Measurements from ENCODE around the gene SDHC. TPM values are rescaled to one million over a fixed set of nuclear protein-coding genes. Genes with fewer than 3 reads are reported as not detected.

SDHC gene, protein sequence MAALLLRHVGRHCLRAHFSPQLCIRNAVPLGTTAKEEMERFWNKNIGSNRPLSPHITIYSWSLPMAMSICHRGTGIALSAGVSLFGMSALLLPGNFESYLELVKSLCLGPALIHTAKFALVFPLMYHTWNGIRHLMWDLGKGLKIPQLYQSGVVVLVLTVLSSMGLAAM
- 195 TPM for polyA plus RNA-seq (2013, experiment 1 of 2; ENCODE audit: insufficient read length)
- 208 TPM for polyA plus RNA-seq (2013, experiment 2 of 2; ENCODE audit: insufficient read length)

DNA sequence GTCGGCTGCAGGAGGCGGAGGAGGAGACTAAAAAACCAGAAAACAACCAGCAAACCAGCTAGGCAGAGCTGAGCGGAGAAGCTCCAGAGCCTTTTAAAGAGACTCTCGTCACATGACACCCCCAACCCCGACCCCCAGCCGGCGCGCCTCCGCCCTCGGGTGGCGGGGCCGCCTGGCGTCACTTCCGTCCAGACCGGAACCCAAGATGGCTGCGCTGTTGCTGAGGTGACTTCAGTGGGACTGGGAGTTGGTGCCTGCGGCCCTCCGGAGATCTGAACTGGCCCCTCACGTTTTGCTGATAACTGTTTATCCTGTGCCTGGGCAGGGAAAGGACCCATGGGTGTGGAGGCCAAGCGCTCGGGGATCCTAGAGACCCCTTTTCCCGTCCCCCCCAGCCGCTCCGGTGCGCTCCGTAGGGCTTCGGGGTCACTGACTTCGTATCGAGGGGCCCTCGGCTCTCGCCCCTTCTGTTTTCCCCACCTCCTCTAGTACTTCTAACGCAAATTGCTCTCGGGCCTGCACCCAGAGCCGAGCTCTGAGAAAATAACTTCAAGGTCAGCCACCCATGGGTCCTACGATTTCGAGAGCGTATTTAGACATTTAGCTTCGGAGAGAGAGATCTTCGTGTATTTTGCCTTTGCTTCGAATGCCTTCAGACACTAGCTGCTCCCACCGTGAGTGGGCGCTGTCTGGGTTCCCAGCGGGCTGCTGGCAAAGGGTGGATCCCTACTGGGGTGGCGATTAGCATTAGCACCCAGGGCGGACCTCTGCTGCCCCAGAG, at the start of gene SDHC:
TSS of gene SDHC (plus strand) at position 181 of the 781 bp plus-strand sequence. CDS start at position 206, 25 bp downstream.
- DNase-seq = peak; percentile 90

DNA sequence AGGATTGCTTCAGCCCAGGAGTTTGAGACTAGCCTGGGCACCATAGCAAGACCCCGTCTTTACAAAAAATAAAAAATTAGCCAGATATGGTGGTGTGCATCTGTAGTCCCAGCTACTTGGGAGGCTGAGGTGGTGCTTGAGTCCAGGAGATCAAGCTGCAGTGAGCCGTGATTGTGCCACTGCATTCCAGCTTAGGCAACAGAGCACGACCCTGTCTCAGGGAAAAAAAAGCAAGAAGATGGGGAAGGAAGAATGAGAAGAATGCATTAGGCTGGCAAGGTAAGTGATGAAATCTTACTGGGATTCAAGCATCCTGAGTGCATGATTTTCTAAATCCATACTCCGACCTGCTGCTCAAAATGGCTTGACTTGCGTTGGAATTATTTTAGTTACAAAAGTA, 48.9 kb upstream of the SDHC start:
- no peak for DNase-seq

DNA sequence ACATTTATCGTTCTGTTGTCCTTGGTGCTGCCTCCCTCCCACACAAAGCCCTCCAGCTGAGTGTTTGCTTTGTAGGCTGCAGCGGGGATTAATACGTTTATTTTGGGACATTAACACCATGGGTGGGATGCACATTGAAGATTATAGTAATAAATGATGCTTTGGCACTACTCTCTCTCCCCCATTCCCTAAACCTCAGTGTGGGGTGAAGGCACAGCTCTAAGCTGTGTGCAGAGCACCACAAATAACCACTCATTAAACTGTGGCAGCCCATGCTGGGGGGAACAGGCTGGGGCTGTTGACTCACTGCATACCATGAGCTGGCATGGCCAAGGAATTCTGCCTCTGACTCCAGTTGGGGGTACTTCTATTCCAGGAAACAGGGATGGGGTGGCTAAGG, 48.0 kb upstream of the SDHC start:
- DNase-seq = peak; percentile 10

DNA sequence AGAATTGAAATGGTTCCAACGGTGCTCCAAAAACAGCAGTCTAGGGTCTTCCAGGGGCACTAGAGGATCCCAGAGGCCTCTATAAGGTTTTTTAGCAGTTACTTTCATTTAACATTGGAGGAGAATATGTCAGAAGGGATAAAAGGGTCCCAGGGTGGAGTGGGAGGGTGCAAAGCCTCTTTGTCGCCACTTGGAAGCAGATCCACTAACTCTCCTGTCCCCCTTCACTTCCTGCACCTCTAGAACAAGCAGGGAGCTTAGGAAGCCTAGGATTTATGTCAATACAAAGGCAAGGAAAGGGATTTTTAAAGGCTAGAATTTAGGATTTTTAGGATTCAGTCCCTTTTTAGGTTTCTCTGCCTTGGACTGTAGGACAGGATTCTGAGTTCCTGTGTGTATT, 47.3 kb upstream of the SDHC start:
- no peak for DNase-seq

DNA sequence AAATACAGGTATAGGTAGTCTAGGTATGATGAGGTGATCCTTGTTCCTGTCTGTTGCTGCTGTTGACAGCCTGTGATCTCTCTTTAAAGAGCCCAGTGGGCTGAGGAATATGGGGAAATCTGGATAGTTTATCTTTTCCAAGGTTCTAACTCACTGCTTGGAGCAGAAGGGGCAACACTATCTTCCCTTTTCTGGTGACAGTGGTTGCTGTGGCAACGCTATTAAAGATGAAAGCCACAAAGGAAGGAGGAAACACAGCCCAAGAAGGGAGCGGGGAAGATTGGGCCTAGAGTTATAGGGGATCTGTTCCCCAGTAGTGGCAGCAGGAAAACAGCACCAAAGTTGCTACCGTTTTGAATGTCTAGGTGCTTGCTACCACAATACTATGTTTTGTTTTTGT, 46.9 kb upstream of the SDHC start:
- DNase-seq = no peak

DNA sequence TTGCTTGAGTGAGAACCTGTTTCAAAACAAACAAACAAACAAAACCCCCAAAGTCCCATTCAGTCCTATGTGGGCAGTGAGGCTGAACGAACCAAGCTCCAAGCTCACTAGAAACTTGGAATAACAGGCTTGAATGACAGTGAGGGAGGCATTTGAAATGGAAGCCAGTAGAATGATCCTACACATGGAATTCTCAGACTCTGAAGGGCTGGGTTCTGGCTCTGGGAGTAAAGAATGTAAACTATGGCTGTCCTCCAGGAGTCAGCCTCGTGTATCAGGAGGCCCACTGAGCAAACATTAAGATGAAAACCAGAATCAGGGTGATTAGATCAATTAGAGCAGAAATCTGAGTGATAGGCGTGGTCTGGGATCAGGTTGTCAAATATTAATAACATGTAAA, 40.8 kb upstream of the SDHC start:
- no peak for DNase-seq

DNA sequence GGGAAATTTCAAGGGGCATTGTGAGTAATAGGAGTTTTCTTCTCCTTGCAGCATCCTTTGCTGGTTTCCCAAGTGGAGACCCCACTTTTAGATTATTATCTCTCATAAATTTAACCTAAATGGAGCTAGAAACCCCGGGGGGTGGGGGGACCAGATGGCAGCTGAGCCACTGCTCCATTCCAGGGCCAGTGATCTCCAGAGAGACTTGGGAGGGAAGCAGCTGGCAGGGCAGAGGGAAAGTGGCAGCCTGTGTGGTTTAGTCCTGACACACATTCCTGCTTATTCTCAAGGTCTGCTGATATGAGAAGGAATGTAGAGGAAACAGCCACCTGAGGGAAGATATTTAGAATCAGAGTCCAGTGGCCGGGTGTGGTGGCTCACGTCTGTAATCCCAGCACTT, 39.3 kb upstream of the SDHC start:
- no peak for DNase-seq

DNA sequence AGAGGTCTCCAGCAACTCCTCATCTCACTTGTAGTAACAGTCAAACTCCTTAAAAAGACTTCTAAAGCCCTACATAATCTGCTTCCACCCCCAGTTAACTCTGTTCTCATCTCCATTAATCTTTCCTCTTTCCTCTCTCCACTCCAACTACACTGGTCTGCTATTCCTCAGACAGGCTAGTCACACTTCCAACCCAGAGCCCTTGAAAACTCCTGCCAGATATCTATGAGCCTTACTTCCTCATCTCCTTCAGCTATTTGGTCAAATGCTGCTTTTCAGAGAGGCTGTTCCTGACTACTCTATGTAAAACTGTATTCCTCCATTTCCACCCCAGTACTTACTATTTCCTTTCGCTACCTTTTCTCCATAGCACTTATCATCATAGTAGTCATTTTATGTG, 31.2 kb upstream of the SDHC start:
- DNase-seq = no peak

DNA sequence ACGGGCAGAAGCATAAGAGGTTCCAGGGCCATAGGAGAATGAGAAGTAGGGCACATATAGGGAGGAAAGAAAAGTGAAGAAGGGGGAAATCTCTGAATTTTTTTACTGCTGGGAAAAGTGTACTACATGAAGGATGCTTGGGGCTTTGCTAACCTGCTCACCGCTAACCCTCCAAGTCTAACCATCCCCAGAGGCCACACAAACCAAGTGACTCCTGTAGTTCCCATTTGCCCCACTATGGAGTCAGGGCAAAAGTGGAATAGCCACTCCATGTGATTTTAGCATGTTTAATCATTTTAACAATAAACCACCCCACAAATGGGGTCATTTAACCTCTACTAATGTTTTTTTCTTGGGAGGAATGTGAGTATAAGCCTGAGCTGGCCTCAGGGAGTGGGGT, 29.1 kb upstream of the SDHC start:
- DNase-seq = no peak

DNA sequence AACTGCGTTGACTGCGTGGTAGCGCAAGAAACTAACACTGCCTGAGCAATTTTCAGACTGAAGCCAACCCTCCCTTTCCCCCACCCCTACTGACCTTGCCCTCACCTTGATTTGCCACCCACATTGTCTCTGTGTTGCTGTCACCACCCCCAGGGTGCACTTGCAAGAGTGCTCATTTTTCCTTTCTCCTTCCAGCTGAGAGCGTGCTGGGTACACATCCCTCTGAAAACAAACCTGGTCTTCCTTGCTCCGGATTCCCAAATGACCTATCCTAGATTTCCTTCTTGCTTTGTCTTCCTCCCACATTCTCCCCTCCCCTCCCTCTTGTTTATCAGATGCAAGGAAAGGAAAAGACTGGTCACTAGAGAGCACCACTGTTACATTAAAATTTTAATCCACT, 28.7 kb upstream of the SDHC start:
- DNase-seq = no peak

DNA sequence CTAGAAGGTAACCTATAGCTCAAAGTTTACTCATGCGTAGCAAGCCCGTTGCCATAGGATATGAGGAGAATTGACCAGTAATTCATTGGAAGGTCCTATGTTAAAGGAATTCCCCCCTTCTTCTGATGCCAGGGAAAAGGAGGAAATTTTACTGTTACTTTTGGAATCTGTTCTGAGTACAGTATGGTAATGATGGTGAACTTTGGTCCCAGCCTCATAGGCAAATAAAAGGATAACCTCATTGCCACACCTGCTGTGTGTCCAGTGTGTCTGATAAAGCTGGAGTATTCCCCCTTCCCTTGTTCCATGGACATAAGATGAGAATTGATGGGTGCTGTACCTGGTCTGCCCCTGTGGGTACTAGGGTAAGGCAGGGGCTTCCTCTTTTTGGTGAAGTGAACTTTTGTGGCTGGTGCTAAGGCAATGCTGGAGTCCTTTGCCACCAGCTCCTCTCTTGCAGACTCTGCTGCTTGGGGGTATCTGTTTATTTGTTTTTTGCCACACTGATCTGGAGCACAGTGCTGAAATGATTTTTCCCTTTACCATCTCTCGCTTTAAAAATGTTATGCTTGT, 26.6 kb upstream of the SDHC start:
- no peak for DNase-seq

DNA sequence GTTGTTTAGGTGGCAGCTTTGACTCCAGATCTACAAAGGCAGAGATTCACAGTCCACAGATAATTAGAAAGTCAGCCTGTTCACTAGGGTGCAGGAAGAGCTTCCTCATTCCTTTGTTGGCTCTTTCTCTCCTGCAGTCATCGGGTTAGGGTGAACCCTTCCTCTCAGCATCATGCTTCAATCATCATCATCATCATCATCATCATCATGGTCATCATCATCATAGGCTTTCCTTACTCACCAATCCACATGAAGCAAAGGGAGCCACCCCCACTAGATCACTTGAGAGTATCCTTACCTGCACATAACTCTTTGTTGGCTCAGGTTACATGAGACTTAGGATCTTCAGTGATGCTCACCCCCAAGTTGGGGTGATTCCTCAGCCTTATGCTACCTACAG, 23.4 kb upstream of the SDHC start:
- no peak for DNase-seq

DNA sequence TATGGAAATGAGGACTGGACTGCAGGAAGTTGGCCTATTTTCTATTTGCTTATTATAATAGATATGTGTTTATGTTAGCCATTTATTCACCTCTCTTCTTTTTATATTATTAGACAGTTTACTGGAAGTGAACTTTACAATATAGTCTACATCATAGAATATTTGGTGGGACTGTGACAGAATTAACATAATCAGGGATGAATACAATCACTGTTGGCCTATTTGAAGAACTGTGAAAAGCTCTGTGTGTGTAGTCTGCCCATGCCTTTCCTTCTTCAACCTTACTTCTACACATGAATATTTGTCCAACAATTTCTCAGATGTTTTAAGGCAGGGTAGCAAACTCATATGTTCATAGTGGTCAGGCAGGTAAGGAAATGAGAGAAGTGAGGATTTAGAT, 16.8 kb upstream of the SDHC start:
- no peak for DNase-seq

DNA sequence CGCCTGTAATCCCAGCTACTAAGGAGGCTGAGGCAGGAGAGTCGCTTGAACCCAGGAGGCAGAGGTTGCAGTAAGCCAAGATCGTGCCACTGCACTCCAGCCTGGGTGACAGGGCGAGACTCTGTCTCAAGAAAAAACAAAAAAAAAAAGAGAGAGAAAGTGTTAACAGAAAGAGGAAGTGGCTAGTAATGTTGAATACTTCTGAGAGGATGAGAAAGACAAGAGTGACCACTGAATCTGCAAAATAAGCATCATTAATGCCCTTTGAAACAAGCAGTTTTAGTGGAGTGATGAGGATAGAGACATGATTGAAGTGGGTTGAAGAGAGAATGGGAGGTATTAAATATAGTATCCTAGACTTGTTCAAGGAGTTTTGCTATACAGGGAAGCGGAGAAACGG, 16.1 kb upstream of the SDHC start:
- no peak for DNase-seq

DNA sequence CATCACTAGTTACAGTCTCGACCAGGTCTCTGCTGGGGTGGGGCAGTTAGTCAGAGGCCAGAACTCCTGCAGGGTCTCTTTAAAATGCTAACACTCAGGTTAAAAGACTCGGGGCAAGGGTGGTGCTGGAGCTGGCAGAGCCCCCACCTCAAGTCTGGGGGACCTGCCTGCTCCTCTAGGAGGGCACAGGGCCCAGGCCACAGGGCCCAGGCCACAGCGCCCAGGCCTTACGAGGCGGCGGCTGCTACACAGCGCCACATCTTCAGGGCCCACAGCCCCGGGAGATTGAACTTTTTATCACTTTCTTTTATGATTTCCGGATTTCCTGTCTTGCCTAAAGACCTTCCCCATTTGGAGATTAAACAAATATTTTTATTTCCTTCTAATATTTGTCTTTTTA, 14.8 kb upstream of the SDHC start:
- DNase-seq = no peak

DNA sequence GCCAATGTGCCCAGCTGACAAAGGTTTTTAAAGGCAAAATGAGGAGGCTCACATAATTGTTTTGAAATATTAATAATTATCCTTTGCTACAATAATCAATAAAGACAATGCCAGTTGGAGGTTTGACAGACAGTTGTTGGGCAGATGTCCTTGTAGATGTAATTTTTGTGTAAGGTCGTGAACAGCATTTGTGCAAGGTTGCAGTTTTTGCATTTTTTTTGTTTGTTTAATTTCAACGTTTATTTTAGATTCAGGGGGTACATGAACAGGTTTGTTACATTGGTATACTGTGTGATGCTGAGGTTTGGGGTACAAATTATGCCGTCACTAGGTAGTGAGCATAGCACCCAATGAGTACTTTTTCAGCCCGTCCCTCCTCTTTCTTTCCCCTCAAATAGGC, 13.7 kb upstream of the SDHC start:
- no peak for DNase-seq

DNA sequence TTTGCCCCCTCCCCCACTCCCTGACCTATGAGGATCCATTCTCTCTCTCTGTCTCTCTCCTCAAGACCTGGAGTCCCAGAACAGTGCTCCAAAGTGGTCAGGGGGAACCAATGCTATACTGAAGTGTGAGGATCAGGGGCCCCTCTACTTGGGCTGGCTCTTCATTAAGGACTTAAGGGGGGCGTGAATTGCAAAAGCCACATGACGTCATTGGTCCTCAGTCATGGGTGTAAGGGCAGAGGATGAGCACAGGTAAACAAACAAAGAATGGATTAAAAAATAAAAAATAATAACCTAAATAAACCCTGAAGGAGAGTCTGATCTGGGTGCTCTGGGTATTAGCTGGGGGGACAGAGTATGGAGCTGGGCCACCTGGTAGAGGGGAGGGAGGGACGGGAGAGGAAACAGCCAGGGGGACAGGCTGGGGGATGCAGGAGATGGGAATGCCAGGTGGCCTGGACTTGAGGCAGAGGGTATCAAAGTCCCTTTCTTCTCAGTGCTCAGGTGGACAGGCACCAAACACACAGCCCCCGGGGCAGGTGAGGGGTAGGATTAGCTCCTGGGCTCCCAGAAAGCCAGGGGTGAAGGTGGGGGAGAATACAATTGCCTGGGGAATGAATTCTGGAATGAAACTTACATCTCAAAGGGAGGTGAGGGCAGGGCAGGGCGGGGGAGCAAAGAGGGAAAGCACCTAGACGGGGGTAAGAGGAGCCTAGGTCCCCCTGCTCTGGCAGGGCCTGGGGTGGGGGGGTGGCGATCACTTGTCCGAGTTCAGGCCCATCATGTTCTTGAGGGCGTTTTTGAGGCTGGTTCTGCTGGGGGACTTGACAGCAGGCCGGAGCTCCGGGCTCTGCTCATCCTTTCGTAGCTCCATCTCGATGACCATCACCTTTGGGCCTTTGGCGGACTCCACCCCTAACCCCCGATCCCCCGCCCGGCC, 9.0 kb upstream of the SDHC start:
- no peak for DNase-seq

DNA sequence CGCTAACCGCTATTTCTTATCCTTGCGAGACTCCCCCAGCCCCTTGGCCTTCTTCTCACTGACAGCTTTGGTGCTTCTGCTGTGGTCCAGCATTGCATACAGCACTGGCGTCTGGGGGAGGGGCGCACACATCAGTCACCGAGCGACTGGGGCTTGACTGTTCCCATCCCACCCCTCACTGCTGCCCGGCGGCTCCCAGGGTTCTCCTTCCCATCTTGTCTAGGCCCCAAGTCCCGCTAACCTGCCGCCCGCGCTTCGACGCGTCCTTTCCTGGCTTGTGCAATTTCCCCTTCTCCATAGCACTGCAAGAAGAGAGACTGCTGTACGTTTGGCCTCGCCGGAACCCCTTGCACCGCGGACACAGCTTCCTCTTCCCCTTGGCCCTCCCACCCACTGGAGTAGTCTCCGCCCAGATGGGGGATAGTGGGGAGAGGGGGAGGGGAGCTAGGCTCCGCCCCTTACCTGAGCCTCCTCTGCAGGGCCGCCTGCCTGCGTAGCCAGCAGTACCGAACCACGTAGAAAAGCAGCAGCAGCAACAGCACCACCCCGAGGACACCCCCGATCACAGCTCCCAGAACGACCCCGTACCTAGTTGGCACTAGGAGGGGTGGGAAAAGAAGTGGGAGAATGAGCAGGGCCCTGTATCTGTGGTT, 8.2 kb upstream of the SDHC start:
- peak; percentile 45 for DNase-seq

DNA sequence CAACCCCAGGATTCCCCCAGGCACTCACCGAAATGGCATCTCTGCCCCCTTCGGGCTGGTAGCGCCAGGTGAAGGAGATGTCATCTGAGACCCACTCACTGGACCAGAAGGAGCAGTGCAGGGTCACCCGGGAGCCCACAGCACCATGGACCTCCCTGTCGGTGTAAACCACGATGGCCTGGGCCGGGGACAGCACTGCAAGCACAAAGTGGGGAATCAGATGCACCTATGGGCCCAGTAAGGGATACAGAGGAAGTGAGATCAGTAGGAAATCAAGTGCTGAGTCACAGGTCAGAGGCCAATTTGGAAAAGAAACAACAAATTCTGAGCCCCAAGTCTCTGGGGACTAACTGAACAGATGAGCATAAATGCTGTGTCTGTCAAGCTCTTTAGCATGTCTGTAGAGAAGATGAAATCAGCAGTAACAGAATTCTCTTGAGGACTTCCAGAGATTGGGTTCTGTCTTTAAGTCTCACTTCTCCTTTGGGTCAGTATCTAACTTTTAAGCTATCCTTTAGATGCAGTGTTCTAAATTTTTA, 6.9 kb upstream of the SDHC start:
- peak; percentile 62 for DNase-seq

DNA sequence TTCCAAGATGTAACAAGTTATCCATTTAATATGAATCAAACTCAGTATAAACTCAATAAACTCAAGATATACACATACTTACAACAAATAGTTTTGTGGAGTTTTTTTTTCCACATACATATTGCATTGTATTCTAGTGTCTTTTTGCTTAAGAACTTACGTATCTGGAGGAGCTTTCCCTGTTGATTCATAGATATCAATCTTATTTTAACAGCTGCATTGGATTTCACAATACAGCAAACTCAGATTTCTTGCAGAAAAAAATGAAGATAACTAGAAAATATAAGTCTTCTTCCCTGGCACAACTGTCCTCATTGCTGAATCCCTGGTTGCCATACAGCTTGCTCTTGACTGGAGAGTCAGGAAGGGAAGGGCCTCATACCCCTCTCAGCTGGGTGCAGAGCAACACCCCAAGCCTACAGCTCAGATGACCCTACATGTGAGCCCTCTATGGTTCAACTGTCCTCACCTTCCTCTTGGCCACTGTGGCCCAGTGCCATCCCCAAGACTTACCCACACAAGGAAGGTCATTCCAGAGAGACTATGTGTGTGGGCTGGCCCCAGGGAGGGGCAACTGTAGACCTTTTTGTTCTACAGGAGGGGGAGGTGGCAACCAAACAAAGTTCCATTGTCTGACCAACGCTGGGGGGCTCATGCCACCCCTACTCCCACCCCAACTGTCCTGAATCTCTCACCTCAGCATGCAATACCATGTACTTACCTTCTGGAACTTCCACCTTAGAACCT, 6.1 kb upstream of the SDHC start:
- no peak for DNase-seq

DNA sequence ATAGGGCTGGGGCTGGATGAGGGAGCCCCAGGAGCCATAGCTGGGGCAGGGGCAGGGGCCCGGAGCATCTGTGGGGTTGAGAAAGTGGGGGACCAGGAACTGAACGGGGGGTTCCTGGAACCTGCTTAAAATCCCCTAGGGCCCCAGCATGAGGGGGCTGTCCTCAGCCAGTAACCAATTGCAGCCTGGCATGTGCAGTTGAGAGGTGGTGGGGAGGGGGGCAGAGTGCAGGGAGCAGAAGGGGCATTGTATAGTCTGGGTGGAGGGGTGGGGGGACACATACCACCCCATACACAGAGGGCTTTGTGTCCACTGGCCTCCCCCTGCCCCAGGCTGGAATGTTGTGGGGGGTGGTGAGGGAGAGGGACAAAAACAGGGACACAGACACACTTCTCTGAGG, 4.3 kb upstream of the SDHC start, which contains the start of gene MPZ:
TSS of gene MPZ (minus strand) at position 101 of the 400 bp plus-strand sequence. CDS start at position 38, 63 bp downstream.
- DNase-seq = no peak
